M059J (cell line): Measurements from ENCODE around the gene FBXO47. TPM values are rescaled to one million over a fixed set of nuclear protein-coding genes. Genes with fewer than 3 reads are reported as not detected.

Experiments used
- DNase-seq: peaks from one replicate; pipeline ENCODE4 v3.0.0-alpha.2; 2012; ENCODE audit warnings: low read depth
- total RNA-seq: library from RNA; depleted of rRNA; stranded (reverse); fragments of >200 nt; shearing (Covaris generic); gene quantifications from 2 replicates; pipeline ENCODE4 v1.2.3, GENCODE V29; 2014

FBXO47 gene
- total RNA-seq, 1 experiment from 2014 or later, result not detected

- no peak for DNase-seq
Measured at GRCh38 chr17:38905375-38905774, 61.8 kb downstream of the FBXO47 start.

GRCh38 chr17:38904892-38905291 lies 62.3 kb downstream of the FBXO47 start:
- DNase-seq, result no peak

- no peak for DNase-seq
Measured at GRCh38 chr17:38903404-38903803, 63.8 kb downstream of the FBXO47 start.

- peak; percentile 99 for DNase-seq
Measured at GRCh38 chr17:38900978-38901656, 66.1 kb downstream of the FBXO47 start.

GRCh38 chr17:38899421-38899820 lies 67.8 kb downstream of the FBXO47 start:
- DNase-seq, result no peak

- DNase-seq, result no peak
Measured at GRCh38 chr17:38898812-38899348, 68.3 kb downstream of the FBXO47 start.

- DNase-seq, result no peak
Measured at GRCh38 chr17:38898291-38898679, 68.9 kb downstream of the FBXO47 start.

GRCh38 chr17:38897671-38898290 lies 69.4 kb downstream of the FBXO47 start:
- DNase-seq, result peak; percentile 53

GRCh38 chr17:38897176-38897575 lies 70.0 kb downstream of the FBXO47 start:
- DNase-seq, result no peak

GRCh38 chr17:38896346-38896954 lies 70.8 kb downstream of the FBXO47 start:
- no peak for DNase-seq

- DNase-seq, result no peak
Measured at GRCh38 chr17:38894276-38894675, 72.9 kb downstream of the FBXO47 start.

GRCh38 chr17:38893607-38894006 lies 73.6 kb downstream of the FBXO47 start:
- peak; percentile 37 for DNase-seq

- no peak for DNase-seq
Measured at GRCh38 chr17:38893113-38893512, 74.1 kb downstream of the FBXO47 start.

- DNase-seq, result no peak
Measured at GRCh38 chr17:38892620-38893019, 74.6 kb downstream of the FBXO47 start.

- no peak for DNase-seq
Measured at GRCh38 chr17:38892083-38892482, 75.1 kb downstream of the FBXO47 start.

- DNase-seq, result no peak
Measured at GRCh38 chr17:38891441-38891840, 75.8 kb downstream of the FBXO47 start.

- no peak for DNase-seq
Measured at GRCh38 chr17:38890410-38890746, 76.8 kb downstream of the FBXO47 start.

- DNase-seq, result no peak
Measured at GRCh38 chr17:38889745-38890409, 77.3 kb downstream of the FBXO47 start.

- no peak for DNase-seq
Measured at GRCh38 chr17:38888842-38889241, 78.4 kb downstream of the FBXO47 start.

- DNase-seq, result no peak
Measured at GRCh38 chr17:38886643-38887010, 80.6 kb downstream of the FBXO47 start.
